ENCODE data around the gene DEPP1.

Gene DEPP1

GRCh38 chr10:44994752-44995530, 16.3 kb upstream of the DEPP1 start:
- DNase-seq (ENCODE audit: low read depth, low spot score): no peak
- H3K4me3 ChIP-seq (ENCODE audit: low read length): no peak overlapping the region

GRCh38 chr10:44993922-44994751, 15.5 kb upstream of the DEPP1 start:
- no peak overlapping the region for H3K4me3 ChIP-seq (ENCODE audit: low read length)
- DNase-seq (ENCODE audit: low read depth, low spot score): no peak

GRCh38 chr10:44993226-44993921, 14.8 kb upstream of the DEPP1 start:
- no peak for DNase-seq (ENCODE audit: low read depth, low spot score)
- no peak overlapping the region for H3K4me3 ChIP-seq (ENCODE audit: low read length)

- H3K4me3 ChIP-seq (ENCODE audit: low read length): no peak overlapping the region
Measured at GRCh38 chr10:44992732-44993225, 14.2 kb upstream of the DEPP1 start.

GRCh38 chr10:44992070-44992731, 13.6 kb upstream of the DEPP1 start:
- no peak overlapping the region for H3K4me3 ChIP-seq (ENCODE audit: low read length)
- DNase-seq (ENCODE audit: low read depth, low spot score): no peak

More at GRCh38 chr10:44992732-44993225, 14.2 kb upstream of the DEPP1 start:
- no peak for DNase-seq (ENCODE audit: low read depth, low spot score)

- DNase-seq (ENCODE audit: low read depth, low spot score): no peak
- H3K4me3 ChIP-seq (ENCODE audit: low read length): no peak overlapping the region
Measured at GRCh38 chr10:44991571-44991970, 13.0 kb upstream of the DEPP1 start.

GRCh38 chr10:44990965-44991364, 12.4 kb upstream of the DEPP1 start:
- H3K4me3 ChIP-seq (ENCODE audit: low read length): no peak overlapping the region

GRCh38 chr10:44990302-44990655, 11.7 kb upstream of the DEPP1 start:
- no peak overlapping the region for H3K4me3 ChIP-seq (ENCODE audit: low read length)
- no peak for DNase-seq (ENCODE audit: low read depth, low spot score)

More at GRCh38 chr10:44990965-44991364, 12.4 kb upstream of the DEPP1 start:
- DNase-seq (ENCODE audit: low read depth, low spot score): no peak

GRCh38 chr10:44989597-44990301, 11.1 kb upstream of the DEPP1 start:
- no peak overlapping the region for H3K4me3 ChIP-seq (ENCODE audit: low read length)

GRCh38 chr10:44988957-44989585, 10.5 kb upstream of the DEPP1 start:
- no peak overlapping the region for H3K4me3 ChIP-seq (ENCODE audit: low read length)
- DNase-seq (ENCODE audit: low read depth, low spot score): no peak

More at GRCh38 chr10:44989597-44990301, 11.1 kb upstream of the DEPP1 start:
- DNase-seq (ENCODE audit: low read depth, low spot score): no peak

- DNase-seq (ENCODE audit: low read depth, low spot score): no peak
- no peak overlapping the region for H3K4me3 ChIP-seq (ENCODE audit: low read length)
Measured at GRCh38 chr10:44986670-44987069, 8.1 kb upstream of the DEPP1 start.

- DNase-seq (ENCODE audit: low read depth, low spot score): no peak
- H3K4me3 ChIP-seq (ENCODE audit: low read length): no peak overlapping the region
Measured at GRCh38 chr10:44986179-44986578, 7.6 kb upstream of the DEPP1 start.

GRCh38 chr10:44985175-44985681, 6.6 kb upstream of the DEPP1 start:
- H3K4me3 ChIP-seq (ENCODE audit: low read length): no peak overlapping the region
- no peak for DNase-seq (ENCODE audit: low read depth, low spot score)

GRCh38 chr10:44984671-44985101, 6.1 kb upstream of the DEPP1 start:
- no peak for DNase-seq (ENCODE audit: low read depth, low spot score)
- no peak overlapping the region for H3K4me3 ChIP-seq (ENCODE audit: low read length)

GRCh38 chr10:44983895-44984278, 5.3 kb upstream of the DEPP1 start:
- no peak overlapping the region for H3K4me3 ChIP-seq (ENCODE audit: low read length)
- DNase-seq (ENCODE audit: low read depth, low spot score): no peak

GRCh38 chr10:44983066-44983894, 4.7 kb upstream of the DEPP1 start:
- DNase-seq (ENCODE audit: low read depth, low spot score): no peak
- no peak overlapping the region for H3K4me3 ChIP-seq (ENCODE audit: low read length)

- DNase-seq (ENCODE audit: low read depth, low spot score): no peak
Measured at GRCh38 chr10:44982496-44982895, 3.9 kb upstream of the DEPP1 start.

More at GRCh38 chr10:44982496-44982895, 3.9 kb upstream of the DEPP1 start:
- no peak overlapping the region for H3K4me3 ChIP-seq (ENCODE audit: low read length)

Measured in Jurkat, Clone E6-1 (cell line).